NT2/D1 (cell line): ENCODE data around the gene UBR1.
"Not testable (repeated sequence)": the region's sequence is repeated elsewhere in the genome, so short reads cannot be mapped to it uniquely, and the experiment has no call there.

Experiments
- DNase-seq: peaks from one replicate; pipeline ENCODE4 v3.0.0-alpha.2; 2011; ENCODE audit warnings: low read depth, low spot score
- H3K27me3 ChIP-seq: 2 replicates; pipeline ENCODE4 v1.6.0; 2011; ENCODE audit warnings: mild to moderate bottlenecking; ENCODE audit not compliant: insufficient read length, insufficient read depth
- H3K36me3 ChIP-seq: 2 replicates; pipeline ENCODE4 v1.6.1; 2011; ENCODE audit warnings: mild to moderate bottlenecking, low read length, mixed read lengths; ENCODE audit not compliant: insufficient read depth, insufficient read length
- H3K4me1 ChIP-seq: 2 replicates; pipeline ENCODE4 v1.5.1; 2011; ENCODE audit not compliant: insufficient read depth, insufficient read length
- H3K4me3 ChIP-seq: 2 replicates; pipeline ENCODE4 v1.5.1; 2011; ENCODE audit warnings: low read depth; ENCODE audit not compliant: insufficient read length
- H3K9ac ChIP-seq: 2 replicates; pipeline ENCODE4 v1.6.0; 2011; ENCODE audit warnings: low read depth; ENCODE audit not compliant: insufficient read length
- H3K9me3 ChIP-seq: 2 replicates; pipeline ENCODE4 v1.5.1; 2011; ENCODE audit warnings: mild to moderate bottlenecking, low read length; ENCODE audit not compliant: insufficient read depth
- SUZ12 ChIP-seq: IDR thresholded peaks from 2 replicates; pipeline ENCODE4 v1.6.1; 2011; ENCODE audit not compliant: insufficient read length, insufficient read depth; ENCODE audit errors: extremely low read depth
- YY1 ChIP-seq: IDR thresholded peaks from 2 replicates; pipeline ENCODE4 v1.6.1; 2011; ENCODE audit not compliant: insufficient read length, insufficient read depth
- ZNF274 ChIP-seq: IDR thresholded peaks from 2 replicates; pipeline ENCODE4 v1.6.1; 2011; ENCODE audit warnings: mild to moderate bottlenecking, low read depth, low read length

The UBR1 gene

DNA sequence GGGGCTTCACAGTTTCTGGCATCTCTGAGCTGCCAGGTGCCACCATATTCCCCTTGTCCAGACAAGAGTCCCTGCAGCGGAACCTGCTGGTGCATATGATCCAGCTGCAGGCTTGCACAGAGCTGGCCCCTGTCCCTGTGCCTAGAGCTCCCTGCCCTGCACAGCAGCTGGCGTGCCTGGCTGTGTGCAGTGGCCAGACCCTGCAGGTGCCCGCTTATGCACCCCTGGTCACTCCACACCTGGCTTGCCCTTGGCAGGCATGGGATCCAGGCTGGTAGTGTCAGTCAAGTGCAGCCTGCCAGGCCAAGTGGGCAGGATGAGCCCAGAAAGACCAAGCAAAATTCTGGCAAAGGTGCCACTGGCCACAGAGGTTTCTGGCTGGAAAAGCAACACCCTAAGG is 96.6 kb downstream of the UBR1 start:
- Histone ChIP-seq H3K9ac (no peak overlapping the region), H3K4me1 (no peaks in the 10 kb centered on the region), H3K9me3 (peaks cover 11% of the 10 kb centered on the region; the same call in 1 of the 2 replicates), H3K36me3 (peaks cover 46% of the 10 kb centered on the region), H3K4me3 (no peak overlapping the region), H3K27me3 (no peaks in the 10 kb centered on the region)
- DNase-seq: no peak
- TF ChIP-seq YY1 (no peak), ZNF274 (no peak), SUZ12 (no peak)

DNA sequence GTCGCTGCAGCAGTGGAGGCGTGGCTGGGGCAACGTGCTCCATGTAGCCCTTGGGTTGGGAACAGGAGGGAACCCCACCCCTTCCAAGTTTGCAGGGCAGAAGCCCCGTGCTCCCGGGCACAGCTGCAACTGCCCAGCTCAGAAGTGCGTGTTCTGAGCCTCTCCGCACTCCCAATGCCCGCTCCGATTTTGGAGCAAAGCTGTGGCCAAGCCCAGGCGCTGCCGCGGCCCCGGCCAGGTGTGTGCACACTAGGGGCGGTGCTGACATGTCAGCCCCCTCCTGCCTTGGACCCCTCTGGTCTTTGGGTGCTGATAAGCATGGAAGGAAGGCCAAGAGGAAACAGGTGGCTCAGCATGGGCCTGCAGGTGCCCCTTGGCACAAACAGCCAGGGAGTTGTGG is 97.7 kb downstream of the UBR1 start:
- Histone ChIP-seq H3K9ac (no peak overlapping the region), H3K9me3 (peaks cover 18% of the 10 kb centered on the region; the same call in 1 of the 2 replicates), H3K27me3 (no peaks in the 10 kb centered on the region), H3K36me3 (peaks cover 53% of the 10 kb centered on the region), H3K4me3 (no peak overlapping the region), H3K4me1 (no peaks in the 10 kb centered on the region)
- DNase-seq: no peak
- no peak for TF ChIP-seq ZNF274
- no peak for TF ChIP-seq YY1
- TF ChIP-seq SUZ12: no peak

DNA sequence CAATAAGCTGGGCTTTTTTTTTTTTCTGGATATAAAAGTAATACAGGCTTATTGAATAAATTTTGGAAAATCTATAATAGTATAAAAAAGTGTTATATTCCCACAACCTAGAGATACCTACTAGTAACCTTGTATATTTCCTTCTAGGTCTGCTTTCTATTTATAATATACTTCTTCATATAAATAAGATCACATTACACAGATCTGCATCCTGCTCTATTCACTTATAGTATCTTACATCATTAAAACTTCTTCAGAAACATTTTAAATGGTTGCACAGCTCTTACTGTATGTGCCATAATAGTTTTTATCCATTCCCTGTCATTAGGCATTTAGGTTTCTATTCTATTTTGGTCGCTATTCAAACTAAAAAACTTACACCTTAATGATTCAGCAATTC is 98.3 kb downstream of the UBR1 start:
- peaks cover 18% of the 10 kb centered on the region; the same call in 1 of the 2 replicates for H3K9me3 ChIP-seq
- no peak for DNase-seq
- no peak overlapping the region for H3K9ac ChIP-seq
- TF ChIP-seq ZNF274 (no peak), YY1 (no peak), SUZ12 (no peak)
- no peaks in the 10 kb centered on the region for H3K4me1 ChIP-seq
- H3K36me3 ChIP-seq: peaks cover 54% of the 10 kb centered on the region
- H3K27me3 ChIP-seq: no peaks in the 10 kb centered on the region
- H3K4me3 ChIP-seq: no peak overlapping the region

DNA sequence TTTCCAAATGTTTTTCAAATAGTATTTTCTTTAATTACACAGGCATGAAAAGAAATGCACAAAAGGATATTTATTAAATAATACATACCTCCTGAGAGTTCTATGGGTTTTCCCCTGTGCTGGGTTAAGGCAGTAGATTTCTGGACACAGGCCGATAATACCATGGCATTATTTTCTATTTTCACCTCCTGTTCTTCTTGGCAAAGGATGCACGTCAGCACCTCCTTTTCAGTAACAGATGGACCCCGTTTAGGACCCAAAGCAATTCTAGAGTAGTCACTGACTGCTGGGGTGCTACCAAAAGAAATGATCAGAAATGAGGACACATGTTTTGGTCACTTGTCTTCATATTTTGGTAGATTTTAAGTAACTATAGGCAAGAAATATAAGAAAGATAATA is 98.8 kb downstream of the UBR1 start:
- H3K27me3 ChIP-seq: no peaks in the 10 kb centered on the region
- H3K36me3 ChIP-seq: peaks cover 60% of the 10 kb centered on the region
- no peak overlapping the region for H3K9ac ChIP-seq
- peaks cover 18% of the 10 kb centered on the region; the same call in 1 of the 2 replicates for H3K9me3 ChIP-seq
- no peak overlapping the region for H3K4me3 ChIP-seq
- no peak for DNase-seq
- no peak for TF ChIP-seq ZNF274
- TF ChIP-seq YY1: no peak
- no peak for TF ChIP-seq SUZ12
- H3K4me1 ChIP-seq: no peaks in the 10 kb centered on the region

DNA sequence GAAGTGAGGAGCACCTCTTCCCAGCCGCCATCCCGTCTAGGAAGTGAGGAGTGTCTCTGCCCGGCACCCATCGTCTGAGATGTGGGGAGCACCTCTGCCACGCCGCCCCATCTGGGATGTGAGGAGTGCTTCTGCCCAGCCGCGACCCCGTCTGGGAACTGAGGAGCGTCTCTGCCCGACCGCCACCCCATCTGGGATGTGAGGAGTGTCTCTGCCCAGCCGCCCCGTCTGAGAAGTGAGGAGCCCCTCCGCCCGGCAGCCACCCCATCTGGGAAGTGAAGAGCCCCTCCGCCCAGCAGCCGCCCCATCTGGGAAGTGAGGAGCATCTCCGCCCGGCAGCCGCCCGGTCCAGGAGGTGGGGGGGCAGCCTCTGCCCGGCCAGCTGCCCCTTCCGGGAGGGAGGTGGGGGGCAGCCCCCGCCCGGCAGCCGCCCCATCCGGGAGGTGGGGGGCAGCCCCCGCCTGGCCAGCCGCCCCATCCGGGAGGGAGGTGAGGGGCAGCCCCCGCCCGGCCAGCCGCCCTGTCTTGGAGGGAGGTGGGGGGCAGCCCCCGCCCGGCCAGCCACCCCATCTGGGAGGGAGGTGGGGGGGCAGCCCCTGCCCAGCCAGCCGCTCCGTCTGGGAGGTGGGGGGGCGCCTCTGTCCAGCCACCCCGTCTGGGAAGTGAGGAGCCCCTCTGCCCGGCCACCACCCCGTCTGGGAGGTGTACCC is 100.8 kb downstream of the UBR1 start:
- not testable (repeated sequence) for H3K4me1 ChIP-seq, H3K27me3 ChIP-seq, H3K4me3 ChIP-seq, H3K9ac ChIP-seq, DNase-seq
- peaks cover 49% of the 10 kb centered on the region for H3K36me3 ChIP-seq
- peaks cover 18% of the 10 kb centered on the region; the same call in 1 of the 2 replicates for H3K9me3 ChIP-seq

DNA sequence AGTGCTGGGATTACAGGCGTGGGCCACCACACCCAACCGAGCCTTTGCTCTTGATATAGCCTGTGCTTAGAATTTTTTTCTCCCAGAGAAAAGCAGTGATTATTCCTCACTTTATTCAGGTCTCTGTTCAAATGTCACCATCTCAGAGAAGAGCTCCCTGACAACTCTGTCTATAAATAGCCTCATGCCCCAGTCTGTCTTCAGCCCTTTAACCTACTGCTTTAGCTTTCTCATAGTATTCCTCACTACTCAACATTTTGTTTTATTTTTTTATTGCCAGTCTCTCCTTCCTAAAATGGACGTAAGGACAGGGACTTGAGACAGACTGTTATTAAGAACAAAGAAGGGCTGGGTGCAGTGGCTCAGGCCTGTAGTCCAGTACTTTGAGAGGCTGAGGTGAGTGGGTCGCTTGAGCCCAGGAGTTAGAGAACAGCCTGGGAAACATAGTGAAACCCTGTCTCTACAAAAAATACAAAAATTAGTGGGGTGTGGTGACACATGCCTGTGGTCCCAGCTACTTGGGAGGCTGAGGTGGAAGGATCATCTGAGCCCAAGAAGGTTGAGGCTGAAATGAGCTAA is 106.5 kb downstream of the UBR1 start:
- TF ChIP-seq ZNF274: no peak
- no peak for TF ChIP-seq SUZ12
- no peak for TF ChIP-seq YY1
- H3K9me3 ChIP-seq: peaks cover 8% of the 10 kb centered on the region; the same call in 1 of the 2 replicates
- H3K36me3 ChIP-seq: peaks cover 35% of the 10 kb centered on the region
- H3K4me3 ChIP-seq: no peak overlapping the region
- DNase-seq: no peak
- H3K9ac ChIP-seq: no peak overlapping the region
- no peaks in the 10 kb centered on the region for H3K27me3 ChIP-seq
- H3K4me1 ChIP-seq: no peaks in the 10 kb centered on the region

DNA sequence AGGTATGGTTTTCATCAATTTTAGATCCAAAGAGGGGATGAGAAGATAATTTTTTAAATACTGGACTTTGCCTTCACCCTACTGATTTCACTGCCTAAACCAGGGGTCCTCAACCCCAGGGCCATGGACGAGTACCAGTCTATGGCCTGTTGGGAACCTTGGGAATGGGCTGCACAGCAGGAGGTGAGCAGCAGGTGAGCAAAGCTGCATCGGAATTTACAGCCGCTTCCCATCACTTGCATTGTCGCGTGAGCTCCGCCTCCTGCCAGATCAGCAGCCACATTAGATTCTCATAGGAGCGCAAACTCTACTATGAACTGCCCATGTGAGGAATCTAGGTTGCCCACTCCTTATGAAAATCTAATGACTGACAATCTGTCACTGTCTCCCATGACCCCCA is 109.0 kb downstream of the UBR1 start:
- no peak for DNase-seq
- H3K27me3 ChIP-seq: no peaks in the 10 kb centered on the region
- no peak overlapping the region for H3K9ac ChIP-seq
- TF ChIP-seq ZNF274 (no peak), YY1 (no peak), SUZ12 (no peak)
- H3K36me3 ChIP-seq: peaks cover 19% of the 10 kb centered on the region
- no peaks in the 10 kb centered on the region for H3K4me1 ChIP-seq
- H3K9me3 ChIP-seq: no peaks in the 10 kb centered on the region
- H3K4me3 ChIP-seq: no peak overlapping the region
